Fibroblast of lung (primary cell): ENCODE results near the gene NPC2.

ENCODE experiments used
- CTCF ChIP-seq, 2 donors: IDR thresholded peaks in 1 of 2; conservative IDR thresholded peaks in 1 of 2; 1 replicate in 1 of 2; 2 replicates in 1 of 2; pipeline ENCODE4 v1.5.1; 2011 to 2012; ENCODE audit warnings: low read length in 2 of 2, control low read depth in 1 of 2, inconsistent platforms in 1 of 2, low read depth in 1 of 2, mild to moderate bottlenecking in 1 of 2
- EZH2 ChIP-seq: IDR thresholded peaks from 2 replicates; pipeline ENCODE4 v1.5.1; 2012; ENCODE audit warnings: low read length, control low read depth, mild to moderate bottlenecking; ENCODE audit errors: missing control alignments

GRCh38 chr14:74478996-74479635 lies 14.0 kb downstream of the NPC2 start:
- TF ChIP-seq CTCF (conservative IDR thresholded peaks at IDR 0.05 in 1 of 2, IDR thresholded peaks at IDR 0.05 in 1 of 2; ENCODE audit: low read depth in 1 of 2, low read length in 2 of 2) (peak; percentile 61 to 71), EZH2 (no peak)
